Measurements from ENCODE around the gene GNB3.

The GNB3 gene

DNA sequence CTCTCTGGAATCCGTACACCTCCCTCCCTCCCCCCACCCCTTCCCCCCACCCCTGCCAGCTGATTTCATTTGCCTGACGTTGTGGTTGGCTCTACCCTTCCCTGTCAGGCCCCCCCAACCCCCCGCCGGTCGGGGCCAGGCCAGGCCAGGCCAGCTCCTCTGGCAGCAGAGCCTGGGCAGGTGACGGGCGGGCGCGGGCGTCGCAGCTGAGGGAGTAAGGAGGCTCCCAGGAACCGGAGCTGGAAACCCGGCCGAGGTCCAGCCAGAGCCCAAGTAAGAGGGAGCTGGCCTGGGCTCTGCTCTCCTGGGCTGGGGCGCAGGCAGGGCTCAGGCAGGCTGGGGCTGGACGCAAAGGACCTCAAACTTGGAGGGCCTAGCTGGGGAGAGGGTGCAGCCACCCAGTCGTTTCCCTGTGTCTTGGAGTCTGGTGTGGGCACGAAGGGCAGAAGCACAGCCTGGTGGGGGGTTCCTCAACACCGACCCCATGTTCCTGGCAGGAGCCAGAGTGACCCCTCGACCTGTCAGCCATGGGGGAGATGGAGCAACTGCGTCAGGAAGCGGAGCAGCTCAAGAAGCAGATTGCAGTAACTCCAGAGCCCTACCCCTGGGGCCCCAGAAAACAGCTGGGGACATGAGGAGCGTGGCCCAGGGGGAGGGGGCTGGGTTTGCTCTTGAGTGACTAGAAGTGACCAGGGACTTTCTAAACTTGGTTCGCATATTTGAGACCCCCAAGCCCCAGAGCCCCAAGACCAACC is at the start of gene GNB3:
GNB3 (plus strand) TSS at position 165 of the 755 bp plus-strand sequence; CDS start at position 528, 363 bp downstream.
- in situ Hi-C loops (cut with HindIII; ENCODE audit: low pct_ligation_motif_present, low pct_unique_long_range_greater_than_20kb, low sequenced_read_pairs), result no loop called here
- DNase-seq, result no peak

DNA sequence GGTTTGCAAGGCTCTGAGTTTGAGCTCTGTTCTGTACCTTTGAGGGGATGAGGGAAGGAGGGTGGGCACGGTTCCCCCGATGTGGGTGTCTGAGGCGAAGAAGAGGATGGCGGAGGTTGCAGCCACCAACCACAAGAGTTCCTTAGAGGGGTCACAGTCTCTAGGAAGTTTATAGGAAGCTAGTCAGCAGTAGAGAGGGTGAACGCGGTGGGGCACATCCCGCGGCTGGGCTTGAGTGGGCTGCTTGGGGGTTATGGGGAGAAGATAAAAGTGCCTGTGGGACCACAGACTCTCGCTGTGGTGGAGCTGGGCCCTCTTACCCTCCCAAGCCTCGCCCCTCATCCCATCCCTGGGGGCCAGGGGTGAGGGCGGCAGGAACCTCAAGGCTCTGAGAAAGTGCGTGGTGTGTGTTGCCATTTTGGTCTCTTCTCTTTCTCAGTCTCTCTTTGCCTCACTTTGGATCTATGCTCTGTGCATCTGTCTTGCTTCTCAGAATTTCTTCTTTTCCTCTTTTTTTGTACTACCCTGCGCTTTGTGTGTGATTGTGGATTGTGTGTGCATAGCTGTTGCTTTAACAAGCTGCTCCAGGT is 48.7 kb upstream of the GNB3 start:
- in situ Hi-C loops (cut with HindIII; ENCODE audit: low pct_ligation_motif_present, low pct_unique_long_range_greater_than_20kb, low sequenced_read_pairs), result no loop called here
- no peak for DNase-seq

DNA sequence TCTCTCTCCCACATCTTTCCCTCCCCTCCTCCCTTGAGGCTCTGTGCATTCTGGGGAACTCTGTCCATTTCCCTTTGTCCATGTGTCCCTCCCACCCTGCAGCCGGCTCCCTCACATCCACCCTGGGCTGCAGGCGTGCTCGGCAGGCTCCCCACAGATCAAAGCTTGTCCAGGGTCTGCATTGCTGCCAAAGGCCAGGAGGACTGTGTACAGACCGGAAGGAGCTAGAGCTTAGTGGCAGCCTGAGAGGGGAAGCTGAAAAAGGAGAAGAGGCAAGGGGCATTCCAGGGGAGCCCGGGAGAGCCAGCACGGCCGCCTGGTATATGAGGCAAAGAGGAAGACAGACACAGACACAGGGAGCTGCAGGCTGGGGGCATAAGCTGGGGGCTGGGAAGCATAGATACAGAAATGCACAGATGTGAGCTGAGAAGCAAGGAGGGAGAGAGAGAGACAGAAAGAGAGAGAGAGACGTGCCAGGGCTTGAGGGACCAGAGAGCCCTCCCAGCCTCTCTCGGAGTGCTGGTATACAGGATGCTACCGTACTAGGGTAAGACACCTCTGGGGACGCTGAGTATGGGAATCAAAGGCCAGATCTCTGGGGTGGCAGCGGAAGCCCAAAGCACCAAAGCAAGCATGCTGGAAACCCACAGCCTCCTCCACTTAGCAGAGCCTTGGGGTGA is 48.1 kb upstream of the GNB3 start:
- in situ Hi-C loops (cut with HindIII; ENCODE audit: low pct_ligation_motif_present, low pct_unique_long_range_greater_than_20kb, low sequenced_read_pairs), result no loop called here
- DNase-seq, result no peak

DNA sequence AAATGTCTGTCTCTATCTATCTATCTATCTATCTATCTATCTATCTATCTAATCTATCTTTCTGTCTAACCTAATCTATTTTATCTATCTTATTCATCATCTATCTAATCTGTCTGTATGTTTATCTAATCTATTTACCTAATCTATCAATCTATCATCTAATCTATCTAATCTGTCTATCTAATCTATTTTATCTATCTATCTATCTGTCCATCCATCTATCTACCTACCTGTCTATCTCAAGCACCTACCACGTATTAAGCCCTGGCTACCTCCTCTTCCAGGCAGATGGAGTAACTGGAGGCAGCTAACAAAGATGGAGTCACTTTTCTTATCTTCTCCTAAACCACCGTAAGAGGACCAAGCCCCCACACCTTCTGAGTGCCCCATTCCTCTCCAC is 45.6 kb upstream of the GNB3 start:
- in situ Hi-C loops (cut with HindIII; ENCODE audit: low pct_ligation_motif_present, low pct_unique_long_range_greater_than_20kb, low sequenced_read_pairs), result no loop called here
- DNase-seq, result no peak

DNA sequence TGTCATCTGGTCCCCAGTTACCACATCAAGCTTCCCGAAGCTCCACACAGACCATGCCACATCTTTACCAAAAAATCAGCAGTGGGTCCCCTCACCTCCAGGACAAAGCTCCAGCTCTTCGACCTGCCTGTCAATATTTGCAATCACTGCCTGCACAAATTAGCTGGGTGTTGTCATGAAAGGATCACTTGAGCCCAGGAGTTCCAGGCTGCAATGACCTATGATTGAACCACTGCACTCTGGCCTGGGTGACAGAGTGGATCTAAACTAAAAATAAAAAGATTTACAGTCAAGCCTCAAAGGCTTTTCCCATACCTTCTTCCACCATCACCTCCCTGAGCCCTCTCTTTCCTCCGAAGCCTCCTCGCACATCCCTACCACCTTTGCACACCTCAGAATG is 44.1 kb upstream of the GNB3 start:
- no peak for DNase-seq
- in situ Hi-C loops (cut with HindIII; ENCODE audit: low pct_ligation_motif_present, low pct_unique_long_range_greater_than_20kb, low sequenced_read_pairs), result no loop called here

DNA sequence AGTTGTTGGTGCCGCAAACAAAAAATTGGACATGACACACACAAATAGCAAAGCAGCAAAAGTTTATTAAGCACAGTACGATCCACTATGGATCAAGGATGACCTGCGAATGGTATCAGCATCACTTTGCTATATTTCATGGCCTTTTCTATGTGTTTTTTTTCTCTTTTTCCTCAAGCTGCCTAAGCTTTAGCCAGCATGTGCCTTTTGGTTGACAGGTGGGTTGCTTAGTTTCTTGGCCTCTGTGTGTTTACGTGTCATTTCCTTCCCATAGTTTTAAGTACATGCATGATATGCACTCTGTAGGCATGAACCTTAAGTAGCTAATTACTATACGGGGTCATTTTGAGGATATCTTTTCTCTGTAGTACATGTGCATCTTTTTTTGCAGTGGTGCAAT is 41.6 kb upstream of the GNB3 start:
- no peak for DNase-seq
- in situ Hi-C loops (cut with HindIII; ENCODE audit: low pct_ligation_motif_present, low pct_unique_long_range_greater_than_20kb, low sequenced_read_pairs), result no loop called here

DNA sequence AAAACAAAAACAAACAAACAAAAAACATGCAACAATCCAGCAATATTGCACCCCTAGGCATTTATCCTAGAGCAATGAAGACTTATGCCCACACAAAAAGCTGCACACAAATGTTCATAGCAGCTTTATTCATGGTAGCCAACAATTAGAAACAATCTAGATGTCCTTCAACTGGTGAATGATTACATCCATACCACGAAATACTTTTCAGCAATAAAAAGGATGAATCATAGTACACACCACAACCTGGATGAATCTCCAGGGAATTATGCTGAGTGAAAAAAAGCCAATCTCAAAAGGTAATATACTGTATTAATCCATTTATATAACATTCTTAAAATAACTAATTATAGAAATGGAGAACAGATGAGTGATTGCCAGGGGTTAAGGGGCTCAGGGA is 33.6 kb upstream of the GNB3 start:
- DNase-seq, result peak; percentile 40
- in situ Hi-C loops (cut with HindIII; ENCODE audit: low pct_ligation_motif_present, low pct_unique_long_range_greater_than_20kb, low sequenced_read_pairs), result no loop called here

DNA sequence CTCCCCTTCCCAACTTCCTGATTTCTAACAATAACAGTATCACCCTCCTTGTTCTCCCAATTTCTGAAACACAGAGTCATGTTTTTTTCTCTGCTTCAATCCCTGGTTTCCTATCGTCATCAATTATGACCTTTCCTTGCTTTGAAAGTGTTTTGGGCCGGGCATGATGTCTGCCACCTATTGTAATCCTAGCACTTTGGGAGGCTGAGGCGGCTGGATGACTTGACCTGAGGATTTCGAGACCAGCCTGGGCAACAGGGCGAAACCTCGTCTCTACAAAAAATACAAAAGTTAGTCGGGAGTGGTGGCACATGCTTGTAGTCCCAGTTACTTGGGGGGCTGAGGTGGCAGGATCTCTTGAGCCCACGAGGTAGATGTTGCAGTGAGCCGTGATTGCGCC is 31.7 kb upstream of the GNB3 start:
- no peak for DNase-seq
- in situ Hi-C loops (cut with HindIII; ENCODE audit: low pct_ligation_motif_present, low pct_unique_long_range_greater_than_20kb, low sequenced_read_pairs), result no loop called here

DNA sequence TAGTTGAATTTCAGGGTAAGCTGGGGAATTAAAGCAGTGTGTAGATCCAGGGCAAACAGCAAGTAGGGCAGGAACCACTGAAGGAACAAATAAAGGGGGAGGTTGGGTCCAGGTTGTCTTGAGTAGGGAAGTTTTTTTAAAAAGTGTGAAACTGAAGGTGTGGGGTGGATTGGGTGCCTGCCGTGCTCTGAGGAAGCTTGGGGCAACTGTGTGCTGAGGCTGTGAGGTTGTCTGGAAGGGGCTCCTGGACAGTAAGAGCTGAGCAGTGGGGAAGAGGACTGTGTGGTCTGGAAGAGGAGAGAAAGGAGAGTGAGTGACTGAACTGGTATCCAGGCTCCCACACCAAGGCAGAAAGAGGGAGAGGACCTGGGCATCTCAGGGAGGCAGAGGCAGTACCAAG is 30.0 kb upstream of the GNB3 start:
- no peak for DNase-seq
- in situ Hi-C loops (cut with HindIII; ENCODE audit: low pct_ligation_motif_present, low pct_unique_long_range_greater_than_20kb, low sequenced_read_pairs), result no loop called here

DNA sequence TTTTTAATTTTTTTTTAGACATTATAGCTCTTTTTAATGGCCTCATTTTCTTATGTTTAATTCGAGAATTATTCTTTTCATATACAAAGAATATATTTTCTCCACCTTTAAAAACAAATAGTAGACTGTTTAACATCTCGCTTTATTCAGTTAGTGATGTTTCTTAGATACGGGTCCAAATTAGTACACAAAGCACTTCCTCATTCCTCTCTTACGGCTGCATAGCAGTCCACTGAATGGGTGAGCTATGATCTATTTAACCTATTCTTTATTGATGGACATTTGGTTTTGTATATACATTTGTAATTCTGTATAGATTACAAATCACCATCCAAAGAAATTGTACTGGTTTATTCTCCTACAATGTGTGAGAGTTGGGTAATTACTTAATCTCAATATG is 27.4 kb upstream of the GNB3 start:
- no peak for DNase-seq
- in situ Hi-C loops (cut with HindIII; ENCODE audit: low pct_ligation_motif_present, low pct_unique_long_range_greater_than_20kb, low sequenced_read_pairs), result no loop called here

DNA sequence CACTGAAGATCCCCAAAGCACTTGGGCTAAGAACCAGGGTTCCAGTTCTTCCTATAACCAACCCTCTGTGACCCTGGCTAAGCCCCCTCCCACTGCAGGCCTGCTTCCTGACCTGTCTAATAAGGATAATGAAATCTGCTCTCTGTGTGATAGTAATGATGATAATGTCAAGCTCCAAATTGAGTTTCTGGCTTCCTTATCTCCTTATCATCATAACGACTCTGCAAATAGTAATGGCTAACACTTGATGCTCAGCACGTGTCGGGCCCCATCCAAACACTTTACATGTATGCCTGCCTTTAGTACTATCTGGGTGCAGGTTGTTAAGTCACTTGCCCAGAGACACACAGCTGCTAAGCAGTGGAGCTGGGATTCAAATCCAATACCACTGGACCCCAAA is 24.1 kb upstream of the GNB3 start:
- DNase-seq, result no peak
- in situ Hi-C loops (cut with HindIII; ENCODE audit: low pct_ligation_motif_present, low pct_unique_long_range_greater_than_20kb, low sequenced_read_pairs), result no loop called here

DNA sequence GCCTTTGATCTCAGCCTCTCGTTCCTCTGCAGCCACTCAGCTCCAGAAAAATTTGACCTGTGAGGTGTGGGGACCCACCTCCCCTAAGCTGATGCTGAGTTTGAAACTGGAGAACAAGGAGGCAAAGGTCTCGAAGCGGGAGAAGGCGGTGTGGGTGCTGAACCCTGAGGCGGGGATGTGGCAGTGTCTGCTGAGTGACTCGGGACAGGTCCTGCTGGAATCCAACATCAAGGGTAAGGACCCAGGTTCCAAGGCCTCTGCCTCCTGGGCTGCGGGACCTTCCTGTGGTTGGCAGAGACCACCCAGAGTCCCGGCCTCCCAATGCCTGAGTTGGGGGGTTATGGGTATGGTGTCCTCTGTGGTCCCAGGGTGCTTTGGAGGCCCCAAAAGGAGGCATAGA is 23.6 kb upstream of the GNB3 start:
- DNase-seq, result no peak
- in situ Hi-C loops (cut with HindIII; ENCODE audit: low pct_ligation_motif_present, low pct_unique_long_range_greater_than_20kb, low sequenced_read_pairs), result no loop called here

DNA sequence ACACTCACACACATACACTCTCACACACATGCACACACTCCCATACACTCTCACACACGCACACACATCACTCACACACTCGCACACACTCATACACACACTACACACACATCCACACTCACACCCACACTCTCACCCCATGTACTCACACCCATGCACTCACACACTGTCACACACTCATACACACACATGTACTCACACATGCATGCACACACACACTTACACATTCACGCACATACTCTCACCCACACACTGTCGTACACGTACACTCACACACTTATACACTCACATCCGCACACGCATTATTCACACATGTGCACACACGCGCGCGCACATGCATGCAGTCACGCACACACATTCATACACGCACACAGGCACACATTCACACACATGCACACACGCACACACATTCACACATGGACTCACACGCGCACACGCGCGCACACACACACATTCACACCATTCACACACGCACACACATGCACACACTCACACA is 23.0 kb upstream of the GNB3 start:
- no peak for DNase-seq
- in situ Hi-C loops (cut with HindIII; ENCODE audit: low pct_ligation_motif_present, low pct_unique_long_range_greater_than_20kb, low sequenced_read_pairs), result no loop called here

DNA sequence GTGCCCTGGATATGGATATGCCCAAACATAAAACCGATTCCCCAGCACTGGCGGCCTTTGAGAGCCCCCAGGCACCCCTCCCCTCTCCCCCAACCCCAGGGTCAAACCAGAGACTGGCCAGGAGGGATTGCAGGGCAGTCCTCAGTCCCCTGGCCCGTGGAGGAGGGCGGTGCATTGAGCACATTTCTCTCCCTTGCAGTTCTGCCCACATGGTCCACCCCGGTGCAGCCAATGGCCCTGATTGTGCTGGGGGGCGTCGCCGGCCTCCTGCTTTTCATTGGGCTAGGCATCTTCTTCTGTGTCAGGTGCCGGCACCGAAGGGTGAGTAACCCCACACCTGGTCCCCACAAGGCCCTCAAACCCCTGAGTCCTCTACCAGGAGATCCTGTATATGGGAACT is 22.5 kb upstream of the GNB3 start:
- in situ Hi-C loops (cut with HindIII; ENCODE audit: low pct_ligation_motif_present, low pct_unique_long_range_greater_than_20kb, low sequenced_read_pairs), result no loop called here
- no peak for DNase-seq

DNA sequence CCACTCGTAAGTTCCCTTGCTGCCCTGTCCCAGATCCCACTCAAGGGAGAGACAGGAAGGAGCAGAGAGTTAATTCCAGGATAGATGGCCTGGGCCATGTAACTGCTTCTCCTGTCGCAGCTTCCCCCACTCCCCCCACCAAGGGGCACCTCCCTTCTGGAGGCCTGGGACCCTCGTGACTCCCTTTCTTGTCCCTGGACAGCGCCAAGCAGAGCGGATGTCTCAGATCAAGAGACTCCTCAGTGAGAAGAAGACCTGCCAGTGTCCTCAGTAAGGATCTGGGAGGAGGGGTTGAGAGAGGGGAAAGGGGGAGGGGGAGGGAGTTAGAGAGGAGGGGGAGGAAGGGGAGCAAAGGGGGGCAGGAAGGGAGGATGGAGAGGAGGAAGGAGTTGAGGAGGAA is 22.1 kb upstream of the GNB3 start:
- DNase-seq, result no peak
- in situ Hi-C loops (cut with HindIII; ENCODE audit: low pct_ligation_motif_present, low pct_unique_long_range_greater_than_20kb, low sequenced_read_pairs), result no loop called here

DNA sequence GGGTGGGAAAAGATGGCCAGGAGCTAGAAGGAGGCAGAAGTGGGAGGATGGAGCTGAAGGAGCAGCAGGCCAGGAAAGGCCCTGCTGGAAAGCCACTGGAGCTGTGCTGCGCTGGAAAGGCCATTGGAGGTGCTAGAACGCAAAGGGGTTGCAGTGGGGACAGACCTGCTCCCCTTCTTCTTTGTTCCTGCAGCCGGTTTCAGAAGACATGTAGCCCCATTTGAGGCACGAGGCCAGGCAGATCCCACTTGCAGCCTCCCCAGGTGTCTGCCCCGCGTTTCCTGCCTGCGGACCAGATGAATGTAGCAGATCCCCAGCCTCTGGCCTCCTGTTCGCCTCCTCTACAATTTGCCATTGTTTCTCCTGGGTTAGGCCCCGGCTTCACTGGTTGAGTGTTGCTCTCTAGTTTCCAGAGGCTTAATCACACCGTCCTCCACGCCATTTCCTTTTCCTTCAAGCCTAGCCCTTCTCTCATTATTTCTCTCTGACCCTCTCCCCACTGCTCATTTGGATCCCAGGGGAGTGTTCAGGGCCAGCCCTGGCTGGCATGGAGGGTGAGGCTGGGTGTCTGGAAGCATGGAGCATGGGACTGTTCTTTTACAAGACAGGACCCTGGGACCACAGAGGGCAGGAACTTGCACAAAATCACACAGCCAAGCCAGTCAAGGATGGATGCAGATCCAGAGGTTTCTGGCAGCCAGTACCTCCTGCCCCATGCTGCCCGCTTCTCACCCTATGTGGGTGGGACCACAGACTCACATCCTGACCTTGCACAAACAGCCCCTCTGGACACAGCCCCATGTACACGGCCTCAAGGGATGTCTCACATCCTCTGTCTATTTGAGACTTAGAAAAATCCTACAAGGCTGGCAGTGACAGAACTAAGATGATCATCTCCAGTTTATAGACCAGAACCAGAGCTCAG is 21.4 kb upstream of the GNB3 start:
- no peak for DNase-seq
- in situ Hi-C loops (cut with HindIII; ENCODE audit: low pct_ligation_motif_present, low pct_unique_long_range_greater_than_20kb, low sequenced_read_pairs), result no loop called here

DNA sequence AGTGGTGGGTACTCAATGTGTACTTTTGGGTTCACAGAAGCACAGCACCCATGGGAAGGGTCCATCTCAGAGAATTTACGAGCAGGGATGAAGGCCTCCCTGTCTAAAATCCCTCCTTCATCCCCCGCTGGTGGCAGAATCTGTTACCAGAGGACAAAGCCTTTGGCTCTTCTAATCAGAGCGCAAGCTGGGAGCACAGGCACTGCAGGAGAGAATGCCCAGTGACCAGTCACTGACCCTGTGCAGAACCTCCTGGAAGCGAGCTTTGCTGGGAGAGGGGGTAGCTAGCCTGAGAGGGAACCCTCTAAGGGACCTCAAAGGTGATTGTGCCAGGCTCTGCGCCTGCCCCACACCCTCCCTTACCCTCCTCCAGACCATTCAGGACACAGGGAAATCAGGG is 20.6 kb upstream of the GNB3 start:
- no peak for DNase-seq
- in situ Hi-C loops (cut with HindIII; ENCODE audit: low pct_ligation_motif_present, low pct_unique_long_range_greater_than_20kb, low sequenced_read_pairs), result no loop called here

DNA sequence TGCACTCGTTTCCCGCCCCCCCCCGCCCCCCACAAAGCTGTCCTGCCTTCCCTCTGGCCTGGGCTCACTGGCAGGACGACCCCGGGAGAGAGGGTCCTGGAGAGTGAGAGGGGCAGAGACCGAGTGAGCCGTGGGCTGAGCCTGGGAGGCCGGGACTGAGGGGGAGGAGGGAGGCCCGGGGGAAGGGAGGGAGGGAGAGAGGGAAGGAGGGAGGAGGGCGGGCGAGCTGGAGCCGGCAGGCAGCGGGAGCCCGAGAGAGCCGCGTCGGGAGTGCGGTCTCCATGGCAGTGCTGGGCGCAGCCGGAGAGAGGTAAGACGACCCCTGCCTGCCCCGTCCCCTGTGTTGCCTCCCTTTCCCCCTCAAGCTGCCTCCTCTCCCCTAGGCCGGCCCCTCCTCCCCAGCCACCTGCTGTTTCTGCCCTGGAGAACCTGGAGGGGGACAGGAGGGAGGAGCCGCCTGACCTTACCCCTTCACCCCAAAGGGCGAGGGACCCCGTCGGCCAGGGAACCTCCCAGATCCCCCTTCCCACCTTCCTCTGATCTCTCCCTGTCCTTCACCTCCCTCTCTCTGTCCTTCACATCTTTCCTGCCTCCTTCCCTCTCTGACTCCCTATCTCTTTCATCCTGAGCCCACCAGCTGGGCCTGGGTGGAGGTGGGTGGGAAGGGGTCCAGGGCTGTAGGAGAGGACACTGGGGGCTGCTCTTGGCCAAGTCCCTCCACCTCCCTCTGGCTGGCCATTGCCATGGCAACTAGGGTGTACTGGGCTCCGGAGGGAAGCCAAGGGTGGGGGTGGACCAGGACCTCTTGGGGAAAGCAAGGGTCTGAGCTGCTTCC is 18.9 kb upstream of the GNB3 start, which contains the start of gene GPR162:
GPR162 (plus strand) TSS at position 231 of the 835 bp plus-strand sequence. CDS start 2,078 bp downstream, outside the sequence.
- peak; percentile 68 for DNase-seq
- in situ Hi-C loops (cut with HindIII; ENCODE audit: low pct_ligation_motif_present, low pct_unique_long_range_greater_than_20kb, low sequenced_read_pairs), result no loop called here
